Measurements from ENCODE around the gene TFCP2L1.

TFCP2L1 gene

GRCh38 chr2:121266543-121267106 lies 18.4 kb downstream of the TFCP2L1 start:
- Mint-ChIP-seq H3K4me3 (no peak overlapping the region), H3K27me3 (ENCODE audit: low read depth) (no peaks in the 10 kb centered on the region), H3K36me3 (ENCODE audit: low read depth) (no peaks in the 10 kb centered on the region), H3K9me3 (no peaks in the 10 kb centered on the region), H3K4me1 (no peaks in the 10 kb centered on the region), H3K27ac (no peak overlapping the region)
- TF ChIP-seq, protein P1, sequence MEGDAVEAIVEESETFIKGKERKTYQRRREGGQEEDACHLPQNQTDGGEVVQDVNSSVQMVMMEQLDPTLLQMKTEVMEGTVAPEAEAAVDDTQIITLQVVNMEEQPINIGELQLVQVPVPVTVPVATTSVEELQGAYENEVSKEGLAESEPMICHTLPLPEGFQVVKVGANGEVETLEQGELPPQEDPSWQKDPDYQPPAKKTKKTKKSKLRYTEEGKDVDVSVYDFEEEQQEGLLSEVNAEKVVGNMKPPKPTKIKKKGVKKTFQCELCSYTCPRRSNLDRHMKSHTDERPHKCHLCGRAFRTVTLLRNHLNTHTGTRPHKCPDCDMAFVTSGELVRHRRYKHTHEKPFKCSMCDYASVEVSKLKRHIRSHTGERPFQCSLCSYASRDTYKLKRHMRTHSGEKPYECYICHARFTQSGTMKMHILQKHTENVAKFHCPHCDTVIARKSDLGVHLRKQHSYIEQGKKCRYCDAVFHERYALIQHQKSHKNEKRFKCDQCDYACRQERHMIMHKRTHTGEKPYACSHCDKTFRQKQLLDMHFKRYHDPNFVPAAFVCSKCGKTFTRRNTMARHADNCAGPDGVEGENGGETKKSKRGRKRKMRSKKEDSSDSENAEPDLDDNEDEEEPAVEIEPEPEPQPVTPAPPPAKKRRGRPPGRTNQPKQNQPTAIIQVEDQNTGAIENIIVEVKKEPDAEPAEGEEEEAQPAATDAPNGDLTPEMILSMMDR (IDR thresholded peaks at IDR 0.05; ENCODE audit: unreplicated experiment in 3 of 3): no peak

- no peaks in the 10 kb centered on the region for H3K36me3 Mint-ChIP-seq (ENCODE audit: low read depth)
- no peaks in the 10 kb centered on the region for H3K4me1 Mint-ChIP-seq
- H3K9me3 Mint-ChIP-seq: no peaks in the 10 kb centered on the region
- H3K4me3 Mint-ChIP-seq: no peak overlapping the region
- no peak overlapping the region for H3K27ac Mint-ChIP-seq
- TF ChIP-seq, protein P1 (IDR thresholded peaks at IDR 0.05; ENCODE audit: unreplicated experiment in 3 of 3): no peak
- H3K27me3 Mint-ChIP-seq (ENCODE audit: low read depth): peaks cover 3% of the 10 kb centered on the region
Measured at GRCh38 chr2:121263996-121264715, 20.8 kb downstream of the TFCP2L1 start.

GRCh38 chr2:121260370-121261154 lies 24.4 kb downstream of the TFCP2L1 start:
- H3K27me3 Mint-ChIP-seq (ENCODE audit: low read depth): peaks cover 8% of the 10 kb centered on the region
- H3K27ac Mint-ChIP-seq: peak overlapping the region in 1 of 3 experiments; percentile 32
- H3K36me3 Mint-ChIP-seq (ENCODE audit: low read depth): no peaks in the 10 kb centered on the region
- TF ChIP-seq, protein P1 (IDR thresholded peaks at IDR 0.05; ENCODE audit: unreplicated experiment in 3 of 3): no peak
- no peaks in the 10 kb centered on the region for H3K4me1 Mint-ChIP-seq
- H3K4me3 Mint-ChIP-seq: no peak overlapping the region
- H3K9me3 Mint-ChIP-seq: peaks cover 3% of the 10 kb centered on the region

DNA sequence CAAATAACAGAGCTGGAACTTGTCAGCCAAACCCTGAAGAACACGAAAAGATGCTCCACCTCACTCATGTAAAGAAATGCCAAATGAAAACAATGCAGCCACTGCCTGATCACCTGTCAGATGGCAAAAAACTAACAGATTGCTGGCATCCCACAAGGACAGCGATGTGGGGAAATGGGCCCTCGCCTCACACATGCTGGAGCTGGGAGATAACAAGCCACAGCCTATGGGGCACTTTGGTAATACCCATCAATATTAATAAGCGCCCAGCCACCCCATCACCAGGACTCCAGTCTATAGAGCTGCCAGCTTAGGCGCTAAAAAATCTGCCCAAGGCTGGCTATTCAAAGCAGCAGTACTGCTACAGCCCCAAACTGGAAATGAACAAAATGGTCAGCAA lies 27.0 kb downstream of the TFCP2L1 start:
- Mint-ChIP-seq H3K4me3 (no peak overlapping the region), H3K27ac (peak overlapping the region in 1 of 3 experiments; percentile 51)

GRCh38 chr2:121257480-121257840 lies 27.5 kb downstream of the TFCP2L1 start:
- peak overlapping the region in 1 of 3 experiments; percentile 51 for H3K27ac Mint-ChIP-seq
- no peaks in the 10 kb centered on the region for H3K4me1 Mint-ChIP-seq
- peaks cover 3% of the 10 kb centered on the region for H3K9me3 Mint-ChIP-seq
- no peak overlapping the region for H3K4me3 Mint-ChIP-seq
- TF ChIP-seq, protein P1 (IDR thresholded peaks at IDR 0.05; ENCODE audit: unreplicated experiment in 3 of 3): no peak
- H3K36me3 Mint-ChIP-seq (ENCODE audit: low read depth): no peaks in the 10 kb centered on the region
- peaks cover 8% of the 10 kb centered on the region for H3K27me3 Mint-ChIP-seq (ENCODE audit: low read depth)

More for the DNA sequence above, 27.0 kb downstream of the TFCP2L1 start:
- H3K4me1 Mint-ChIP-seq: no peaks in the 10 kb centered on the region
- TF ChIP-seq, protein P1 (IDR thresholded peaks at IDR 0.05; ENCODE audit: unreplicated experiment in 3 of 3): no peak
- peaks cover 3% of the 10 kb centered on the region for H3K9me3 Mint-ChIP-seq
- no peaks in the 10 kb centered on the region for H3K36me3 Mint-ChIP-seq (ENCODE audit: low read depth)
- H3K27me3 Mint-ChIP-seq (ENCODE audit: low read depth): peaks cover 8% of the 10 kb centered on the region

All from nephron (organoid).